Chondrocyte (in vitro differentiated cells): ENCODE measurements around the gene NID1. TPM values are rescaled to one million over a fixed set of nuclear protein-coding genes. Genes with fewer than 3 reads are reported as not detected.
"Not testable (repeated sequence)": the region's sequence is repeated elsewhere in the genome, so short reads cannot be mapped to it uniquely, and the experiment has no call there.

ENCODE experiments used
- DNase-seq: peaks from one replicate; pipeline ENCODE4 v3.0.0; 2021; ENCODE audit warnings: mixed read lengths, low spot score
- H3K27ac Mint-ChIP-seq: one replicate; pipeline ENCODE4 v1.8.0; 2021; ENCODE audit warnings: mild to moderate bottlenecking, moderate library complexity, mixed read lengths; ENCODE audit not compliant: unreplicated experiment
- H3K27me3 Mint-ChIP-seq: 2 replicates; pipeline ENCODE4 v1.8.0; 2021; ENCODE audit warnings: low read depth, mixed read lengths
- H3K36me3 Mint-ChIP-seq: 2 replicates; pipeline ENCODE4 v1.8.0; 2021; ENCODE audit warnings: low read depth, mixed read lengths
- H3K4me1 Mint-ChIP-seq: 2 replicates; pipeline ENCODE4 v1.8.0; 2021; ENCODE audit warnings: low read depth, mild to moderate bottlenecking, mixed read lengths
- H3K4me3 Mint-ChIP-seq: one replicate; pipeline ENCODE4 v1.8.0; 2021; ENCODE audit warnings: mild to moderate bottlenecking, moderate library complexity, mixed read lengths; ENCODE audit not compliant: unreplicated experiment
- H3K9me3 Mint-ChIP-seq: 2 replicates; pipeline ENCODE4 v1.8.0; 2021; ENCODE audit warnings: low read depth, mixed read lengths
- total RNA-seq: library from RNA; stranded (reverse); gene quantifications from 3 replicates; pipeline ENCODE4 v1.2.1, GENCODE V29; 2021
- TF ChIP-seq, protein P1 (sequence below): fragments of 200-600 bp; sonication (generic); IDR thresholded peaks from 2 replicates; pipeline ENCODE4 v1.5.0; 2021; ENCODE audit warnings: antibody characterized with exemption, mild to moderate bottlenecking, moderate library complexity

The NID1 gene
- total RNA-seq, 1 donor from 2014 or later: 99.1 TPM

DNA sequence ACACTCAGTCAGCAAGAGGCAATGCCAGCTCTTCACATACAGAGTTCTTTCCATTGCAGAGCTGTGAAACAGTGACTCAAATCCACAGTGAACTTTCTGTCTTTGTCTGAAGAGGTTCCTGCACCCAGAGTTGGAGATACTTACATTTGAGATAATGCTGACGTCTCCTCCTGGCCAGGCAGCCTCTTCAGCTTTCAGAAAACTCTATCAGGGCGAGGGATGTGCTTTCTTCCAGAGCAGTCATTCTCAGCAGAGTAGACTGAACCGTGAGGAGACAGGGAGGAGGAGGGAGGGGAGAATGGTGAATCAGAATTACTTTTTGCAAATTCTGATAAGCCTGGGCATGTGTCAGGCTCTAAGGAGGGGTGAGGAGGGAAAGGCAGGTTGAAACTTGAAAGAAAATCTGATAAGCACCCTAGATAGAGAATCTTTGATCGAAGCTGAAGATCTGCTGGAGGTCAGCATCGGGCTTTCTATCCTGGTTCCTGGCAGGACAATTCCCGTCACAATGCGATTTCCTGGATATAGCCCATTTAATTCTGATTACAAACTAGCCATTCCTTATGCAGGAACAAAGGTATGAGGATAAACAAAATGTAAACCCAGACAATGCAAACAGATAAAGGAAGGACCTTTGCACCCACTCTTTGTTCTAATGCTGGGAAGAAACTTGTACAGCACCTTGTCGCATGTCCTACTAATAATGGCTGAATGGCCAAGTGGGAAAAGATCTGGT is 18.9 kb upstream of the NID1 start:
- Mint-ChIP-seq H3K4me1 (no peaks in the 10 kb centered on the region), H3K36me3 (no peaks in the 10 kb centered on the region), H3K27me3 (no peaks in the 10 kb centered on the region), H3K27ac (no peak overlapping the region), H3K9me3 (peaks cover 3% of the 10 kb centered on the region), H3K4me3 (no peak overlapping the region)
- TF ChIP-seq, protein P1, sequence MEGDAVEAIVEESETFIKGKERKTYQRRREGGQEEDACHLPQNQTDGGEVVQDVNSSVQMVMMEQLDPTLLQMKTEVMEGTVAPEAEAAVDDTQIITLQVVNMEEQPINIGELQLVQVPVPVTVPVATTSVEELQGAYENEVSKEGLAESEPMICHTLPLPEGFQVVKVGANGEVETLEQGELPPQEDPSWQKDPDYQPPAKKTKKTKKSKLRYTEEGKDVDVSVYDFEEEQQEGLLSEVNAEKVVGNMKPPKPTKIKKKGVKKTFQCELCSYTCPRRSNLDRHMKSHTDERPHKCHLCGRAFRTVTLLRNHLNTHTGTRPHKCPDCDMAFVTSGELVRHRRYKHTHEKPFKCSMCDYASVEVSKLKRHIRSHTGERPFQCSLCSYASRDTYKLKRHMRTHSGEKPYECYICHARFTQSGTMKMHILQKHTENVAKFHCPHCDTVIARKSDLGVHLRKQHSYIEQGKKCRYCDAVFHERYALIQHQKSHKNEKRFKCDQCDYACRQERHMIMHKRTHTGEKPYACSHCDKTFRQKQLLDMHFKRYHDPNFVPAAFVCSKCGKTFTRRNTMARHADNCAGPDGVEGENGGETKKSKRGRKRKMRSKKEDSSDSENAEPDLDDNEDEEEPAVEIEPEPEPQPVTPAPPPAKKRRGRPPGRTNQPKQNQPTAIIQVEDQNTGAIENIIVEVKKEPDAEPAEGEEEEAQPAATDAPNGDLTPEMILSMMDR: no peak
- DNase-seq: no peak

DNA sequence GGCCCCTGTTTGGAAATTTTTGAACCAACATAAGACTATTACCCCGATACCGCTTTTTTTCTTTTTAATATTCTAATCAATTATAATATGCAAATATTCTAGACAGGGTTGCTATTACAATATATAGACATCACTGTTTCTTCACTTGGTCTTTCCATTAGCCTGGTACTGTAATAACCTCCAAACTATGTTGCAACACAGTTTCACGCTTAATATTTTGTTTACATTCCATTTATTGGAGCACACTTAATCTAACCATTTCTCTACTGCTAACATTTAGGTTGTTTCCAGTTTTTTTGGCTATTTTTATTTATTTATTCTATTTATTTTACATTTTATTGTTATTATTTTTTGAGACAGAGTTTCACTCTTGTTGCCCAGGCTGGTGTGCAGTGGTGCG is 17.6 kb upstream of the NID1 start:
- Mint-ChIP-seq H3K4me1 (no peaks in the 10 kb centered on the region), H3K27me3 (no peaks in the 10 kb centered on the region), H3K36me3 (no peaks in the 10 kb centered on the region), H3K9me3 (peaks cover 1% of the 10 kb centered on the region), H3K4me3 (no peak overlapping the region), H3K27ac (no peak overlapping the region)
- no peak for DNase-seq
- TF ChIP-seq, protein P1: no peak

DNA sequence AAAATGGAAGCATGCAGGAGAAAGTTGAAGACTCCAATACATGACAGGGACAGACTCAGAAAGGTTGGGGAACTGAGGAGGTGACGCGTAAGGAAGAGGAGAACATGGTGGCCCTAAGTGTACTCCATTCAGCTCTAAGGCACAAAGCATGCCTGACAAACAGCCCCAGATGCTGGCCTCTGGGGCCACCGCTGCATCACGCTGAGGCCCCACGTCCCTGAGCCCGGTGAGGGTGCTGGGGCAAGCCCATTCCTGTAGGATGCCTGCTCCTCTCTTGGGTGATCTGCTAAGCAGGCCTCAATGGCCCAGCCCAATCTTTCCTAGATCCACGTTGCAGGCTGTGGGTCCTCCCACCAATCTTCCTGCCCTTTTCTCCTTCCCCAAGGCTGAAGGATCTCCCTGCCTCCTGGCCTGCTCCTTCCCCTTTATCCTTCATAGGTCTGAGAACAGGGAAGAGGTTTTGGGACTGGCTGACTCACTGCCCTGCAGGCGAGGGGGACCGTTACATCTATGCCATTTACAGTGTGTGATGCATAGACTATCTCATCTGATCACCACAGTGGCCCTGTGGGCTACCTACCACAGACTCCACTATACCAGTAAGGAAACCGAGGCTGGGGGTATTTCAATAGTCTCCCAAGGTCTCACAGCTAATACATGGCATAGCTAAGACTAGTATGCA is 16.8 kb upstream of the NID1 start:
- DNase-seq: no peak
- Mint-ChIP-seq H3K27ac (no peak overlapping the region), H3K4me1 (no peaks in the 10 kb centered on the region), H3K36me3 (no peaks in the 10 kb centered on the region), H3K4me3 (no peak overlapping the region), H3K9me3 (no peaks in the 10 kb centered on the region), H3K27me3 (no peaks in the 10 kb centered on the region)
- TF ChIP-seq, protein P1: no peak

DNA sequence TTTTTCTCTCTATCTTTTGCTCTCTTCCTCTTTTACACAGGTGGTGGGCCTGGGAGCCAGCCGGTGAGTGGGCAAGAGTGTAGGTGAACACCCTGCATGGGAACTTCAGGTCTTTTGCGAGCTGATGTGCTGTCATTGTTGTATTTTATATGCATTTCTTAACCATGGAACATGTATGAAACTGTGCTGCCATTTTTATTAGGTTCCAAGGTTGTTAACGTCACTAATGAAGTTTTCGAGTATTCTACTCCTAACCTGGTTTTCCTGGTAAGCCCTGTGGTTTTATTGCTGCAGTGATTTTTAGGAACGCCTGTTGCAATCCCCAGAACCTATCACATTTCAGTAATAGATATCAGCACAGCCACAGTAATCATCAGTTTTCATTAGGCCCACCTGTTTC is 14.8 kb upstream of the NID1 start:
- TF ChIP-seq, protein P1: no peak

DNA sequence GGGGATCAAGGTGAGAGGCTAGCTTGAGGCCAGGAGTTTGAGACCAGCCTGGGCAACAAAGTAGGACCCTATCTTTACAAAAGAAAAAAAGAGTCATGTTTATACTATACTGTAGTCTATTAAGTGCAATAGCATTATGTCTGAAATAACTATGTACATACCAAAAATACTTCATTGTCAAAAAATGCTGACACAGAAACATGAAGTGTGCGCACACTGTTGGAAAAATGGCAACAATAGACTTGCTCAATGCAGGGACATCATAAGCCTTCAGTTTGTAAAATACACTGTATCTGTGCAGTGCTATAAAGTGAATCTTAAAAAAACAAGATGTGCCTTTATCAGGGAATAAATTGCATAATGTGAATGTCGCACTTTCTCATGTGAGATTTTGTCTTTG is 14.1 kb upstream of the NID1 start:
- TF ChIP-seq, protein P1: no peak
- H3K9me3 Mint-ChIP-seq: no peaks in the 10 kb centered on the region
- no peaks in the 10 kb centered on the region for H3K36me3 Mint-ChIP-seq
- no peak overlapping the region for H3K4me3 Mint-ChIP-seq
- no peak for DNase-seq
- H3K27me3 Mint-ChIP-seq: no peaks in the 10 kb centered on the region
- no peak overlapping the region for H3K27ac Mint-ChIP-seq
- H3K4me1 Mint-ChIP-seq: no peaks in the 10 kb centered on the region

More for the DNA sequence above, 14.8 kb upstream of the NID1 start:
- Mint-ChIP-seq H3K9me3 (no peaks in the 10 kb centered on the region), H3K36me3 (no peaks in the 10 kb centered on the region), H3K27ac (no peak overlapping the region), H3K27me3 (no peaks in the 10 kb centered on the region), H3K4me1 (no peaks in the 10 kb centered on the region), H3K4me3 (no peak overlapping the region)
- DNase-seq: no peak

DNA sequence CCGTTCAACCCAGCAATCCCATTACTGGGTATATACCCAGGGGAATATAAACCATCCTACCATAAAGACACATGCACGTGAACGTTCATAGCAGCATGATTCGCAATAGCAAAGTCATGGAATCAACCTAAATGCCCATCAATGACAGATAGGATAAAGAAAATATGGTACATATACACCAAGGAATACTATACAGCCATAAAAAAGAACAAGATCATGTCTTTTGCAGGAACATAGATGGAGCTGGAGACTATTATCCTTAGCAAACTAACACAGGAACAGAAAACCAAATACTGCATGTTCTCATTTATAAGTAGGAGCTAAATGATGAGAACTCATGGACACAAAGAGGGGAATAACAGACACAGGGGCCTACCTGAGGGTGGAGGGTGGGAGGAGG is 13.2 kb upstream of the NID1 start:
- H3K4me1 Mint-ChIP-seq, H3K36me3 Mint-ChIP-seq, DNase-seq, H3K27ac Mint-ChIP-seq, H3K27me3 Mint-ChIP-seq, H3K4me3 Mint-ChIP-seq, H3K9me3 Mint-ChIP-seq: not testable (repeated sequence)
